SK-N-MC (cell line): ENCODE measurements around the gene DYNC2H1.

ENCODE experiments used
- EZH2 ChIP-seq: fragments of 200-600 bp; sonication (generic); IDR thresholded peaks from one replicate; pipeline ENCODE4 v1.6.1; 2017; ENCODE audit warnings: antibody characterized with exemption
- FOXP2 ChIP-seq: optimal IDR thresholded peaks from 2 replicates; pipeline ENCODE3; 2011; ENCODE audit warnings: mild to moderate bottlenecking, moderate library complexity; ENCODE audit not compliant: insufficient read depth; ENCODE audit errors: extremely low read length, control extremely low read depth
- POLR2AphosphoS5 ChIP-seq: IDR thresholded peaks from 2 replicates; pipeline ENCODE4 v1.6.1; 2012; ENCODE audit warnings: mild to moderate bottlenecking, low read depth, low read length, borderline replicate concordance

DNA sequence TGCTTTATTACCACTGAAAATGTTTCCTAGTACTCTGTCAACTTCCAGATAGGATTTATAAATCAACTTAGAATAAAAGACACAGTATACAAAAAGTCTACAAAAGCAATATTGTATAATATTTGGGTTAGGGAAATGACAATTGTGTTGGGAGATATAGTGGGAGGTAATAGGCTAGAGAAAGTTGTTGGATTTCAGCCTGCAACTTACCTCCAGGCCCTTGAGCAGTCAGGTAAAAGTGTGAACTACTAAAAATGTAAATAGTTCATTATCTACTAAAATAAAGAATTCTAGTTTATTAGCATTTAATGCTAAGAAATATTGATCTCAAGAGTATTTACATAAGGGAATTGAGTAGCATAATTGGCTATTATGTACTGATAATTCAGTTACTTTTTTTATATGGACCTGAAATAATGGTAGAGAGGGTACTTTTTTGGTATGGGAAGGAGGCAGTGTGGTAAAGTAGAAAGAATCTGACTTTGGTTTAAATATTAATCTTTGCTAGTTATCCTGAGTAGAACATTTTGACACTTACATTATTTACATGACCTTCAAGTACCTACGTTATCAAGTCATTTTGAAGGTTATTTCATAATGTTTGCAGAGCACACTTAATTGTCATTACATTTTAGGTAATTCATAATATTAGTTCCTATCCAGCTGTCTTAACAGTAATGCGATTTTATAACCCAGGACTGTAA lies 55.0 kb downstream of the DYNC2H1 start:
- TF ChIP-seq FOXP2 (no peak), EZH2 (no peak), POLR2AphosphoS5 (no peak)
